ENCODE measurements around the gene VILL.

Gene VILL

DNA sequence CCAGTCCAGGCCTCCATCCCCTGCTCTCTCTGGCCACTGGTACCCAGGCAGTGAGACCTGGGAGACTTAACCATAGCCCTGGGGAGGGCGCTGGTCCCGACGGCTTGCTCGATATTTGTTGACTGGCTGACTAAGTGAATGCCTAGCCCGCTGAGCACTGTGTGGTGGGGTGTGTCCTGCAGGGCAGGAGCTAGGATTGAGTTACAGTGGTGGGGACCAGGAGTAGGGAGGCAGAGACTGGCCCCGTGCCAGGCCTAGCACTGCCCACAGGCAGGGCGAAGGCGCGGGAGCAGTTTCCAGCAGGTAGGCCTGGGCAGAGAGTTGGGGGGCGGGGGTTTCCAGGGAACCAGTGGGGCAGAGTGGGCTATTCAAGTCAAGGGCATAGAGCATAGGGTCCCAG lies at the start of gene VILL:
VILL (plus strand) TSS at position 260 of the 400 bp plus-strand sequence. CDS start 2,887 bp downstream, outside the sequence.
- Mint-ChIP-seq H3K36me3 (ENCODE audit: low read depth) (peaks cover 6% of the 10 kb centered on the region), H3K9me3 (no peaks in the 10 kb centered on the region), H3K4me3 (no peak within 1 kb of the TSS), H3K27ac (no peak within 1 kb of the TSS), H3K27me3 (no peaks in the 10 kb centered on the region), H3K4me1 (peaks cover 22% of the 10 kb centered on the region)
- ATAC-seq (no peak), DNase-seq (no peak)

GRCh38 chr3:37941608-37942508 lies 48.7 kb upstream of the VILL start:
- Mint-ChIP-seq H3K27me3 (peaks cover 2% of the 10 kb centered on the region), H3K4me1 (no peaks in the 10 kb centered on the region), H3K36me3 (ENCODE audit: low read depth) (no peaks in the 10 kb centered on the region), H3K9me3 (no peaks in the 10 kb centered on the region), H3K4me3 (no peak overlapping the region), H3K27ac (no peak overlapping the region)
- ATAC-seq (no peak), DNase-seq (no peak)

DNA sequence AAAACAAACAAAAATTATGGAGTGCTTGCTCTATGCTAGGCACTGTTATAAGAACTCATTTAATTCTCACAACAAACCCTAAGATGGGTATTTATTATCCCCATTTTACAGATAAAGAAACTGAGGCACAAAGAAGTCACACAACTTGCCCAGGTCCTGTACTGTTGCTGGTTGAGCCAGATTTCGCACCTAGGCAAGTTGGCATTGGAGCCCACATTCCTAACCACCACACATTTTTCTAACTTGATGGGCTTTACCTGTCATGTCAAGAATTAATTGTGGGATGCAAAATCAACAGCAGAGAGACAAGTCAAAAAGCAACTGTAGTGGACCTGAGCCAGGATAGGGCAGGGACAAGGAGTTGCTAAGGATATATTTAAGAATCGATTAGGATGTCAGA lies 47.9 kb upstream of the VILL start:
- Mint-ChIP-seq H3K4me3 (no peak overlapping the region), H3K27ac (no peak overlapping the region), H3K36me3 (ENCODE audit: low read depth) (no peaks in the 10 kb centered on the region), H3K4me1 (no peaks in the 10 kb centered on the region), H3K27me3 (peaks cover 2% of the 10 kb centered on the region), H3K9me3 (no peaks in the 10 kb centered on the region)
- DNase-seq, result no peak
- no peak for ATAC-seq

- no peaks in the 10 kb centered on the region for H3K4me1 Mint-ChIP-seq
- no peak for ATAC-seq
- H3K36me3 Mint-ChIP-seq (ENCODE audit: low read depth), result no peaks in the 10 kb centered on the region
- H3K27ac Mint-ChIP-seq, result no peak overlapping the region
- H3K27me3 Mint-ChIP-seq, result peaks cover 2% of the 10 kb centered on the region
- H3K4me3 Mint-ChIP-seq, result no peak overlapping the region
- no peaks in the 10 kb centered on the region for H3K9me3 Mint-ChIP-seq
- no peak for DNase-seq
These were observed 47.5 kb upstream of the VILL start for GRCh38 chr3:37943126-37943525.

DNA sequence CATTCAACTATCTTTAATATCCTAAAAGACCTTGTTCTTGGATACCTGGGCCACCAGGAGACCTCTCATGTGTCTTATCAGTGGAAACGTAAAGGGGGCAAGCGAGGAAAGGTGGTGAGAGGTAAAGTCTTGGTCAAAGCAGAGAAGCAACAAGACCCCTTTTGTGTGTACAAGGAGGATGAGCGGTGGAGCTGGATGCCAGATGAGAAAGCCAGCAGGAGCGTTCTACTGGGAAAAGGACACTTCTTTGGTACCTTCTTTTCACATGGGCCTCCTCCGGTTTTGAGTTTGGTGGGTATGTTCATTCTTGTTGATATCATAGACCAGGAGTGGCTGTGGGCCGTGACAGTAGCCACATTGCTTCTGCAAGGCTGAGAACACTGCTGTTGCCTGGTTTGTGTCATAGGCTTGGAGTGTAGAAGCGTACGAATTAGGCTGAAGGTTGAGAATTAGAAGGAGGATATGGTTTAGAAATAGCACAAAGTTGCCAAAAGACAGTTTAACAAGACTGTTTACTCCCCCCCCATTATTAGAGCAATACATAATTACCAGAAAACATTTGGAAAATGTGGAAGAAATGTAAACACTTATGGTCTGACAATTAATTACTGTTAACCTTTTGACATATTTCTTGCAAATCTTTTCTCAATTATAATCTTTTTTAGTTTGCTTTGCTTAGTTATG lies 46.8 kb upstream of the VILL start:
- DNase-seq (no peak), ATAC-seq (no peak)
- H3K27me3 Mint-ChIP-seq, result peaks cover under 1% of the 10 kb centered on the region
- H3K4me1 Mint-ChIP-seq, result no peaks in the 10 kb centered on the region
- H3K27ac Mint-ChIP-seq, result no peak overlapping the region
- no peaks in the 10 kb centered on the region for H3K36me3 Mint-ChIP-seq (ENCODE audit: low read depth)
- no peaks in the 10 kb centered on the region for H3K9me3 Mint-ChIP-seq
- no peak overlapping the region for H3K4me3 Mint-ChIP-seq

GRCh38 chr3:37944391-37944842 lies 46.2 kb upstream of the VILL start:
- Mint-ChIP-seq H3K4me1 (no peaks in the 10 kb centered on the region), H3K9me3 (no peaks in the 10 kb centered on the region), H3K27me3 (no peaks in the 10 kb centered on the region), H3K4me3 (no peak overlapping the region), H3K27ac (no peak overlapping the region), H3K36me3 (ENCODE audit: low read depth) (no peaks in the 10 kb centered on the region)
- DNase-seq (no peak), ATAC-seq (no peak)

- H3K27ac Mint-ChIP-seq, result no peak overlapping the region
- ATAC-seq, result no peak
- H3K27me3 Mint-ChIP-seq, result no peaks in the 10 kb centered on the region
- no peaks in the 10 kb centered on the region for H3K9me3 Mint-ChIP-seq
- no peaks in the 10 kb centered on the region for H3K4me1 Mint-ChIP-seq
- H3K4me3 Mint-ChIP-seq, result no peak overlapping the region
- H3K36me3 Mint-ChIP-seq (ENCODE audit: low read depth), result no peaks in the 10 kb centered on the region
- DNase-seq, result no peak
These were observed 45.3 kb upstream of the VILL start for GRCh38 chr3:37945156-37945806.

- H3K27ac Mint-ChIP-seq, result no peak overlapping the region
- no peaks in the 10 kb centered on the region for H3K9me3 Mint-ChIP-seq
- no peak for DNase-seq
- no peak overlapping the region for H3K4me3 Mint-ChIP-seq
- no peaks in the 10 kb centered on the region for H3K27me3 Mint-ChIP-seq
- ATAC-seq, result no peak
- H3K4me1 Mint-ChIP-seq, result no peaks in the 10 kb centered on the region
- H3K36me3 Mint-ChIP-seq (ENCODE audit: low read depth), result no peaks in the 10 kb centered on the region
These were observed 44.6 kb upstream of the VILL start for GRCh38 chr3:37945807-37946530.

DNA sequence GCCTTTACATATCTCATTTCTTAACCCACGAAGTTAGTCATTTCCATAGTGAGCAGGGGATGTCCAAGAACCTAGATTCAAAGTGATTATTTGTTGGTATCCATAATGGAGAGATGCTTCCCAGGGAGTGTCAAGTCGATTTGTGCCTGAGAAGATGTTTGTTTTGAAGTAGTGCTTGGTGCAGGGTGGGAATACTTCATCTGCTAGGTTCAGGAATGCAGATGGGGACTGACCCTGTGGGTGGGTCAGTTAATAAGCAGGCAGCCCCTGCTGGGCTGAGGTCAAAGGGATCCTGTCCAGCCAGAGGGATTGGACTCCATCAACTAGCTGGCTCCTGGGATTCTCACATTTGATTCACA lies 44.1 kb upstream of the VILL start:
- Mint-ChIP-seq H3K4me3 (no peak overlapping the region), H3K9me3 (no peaks in the 10 kb centered on the region), H3K36me3 (ENCODE audit: low read depth) (no peaks in the 10 kb centered on the region), H3K4me1 (no peaks in the 10 kb centered on the region), H3K27me3 (no peaks in the 10 kb centered on the region), H3K27ac (no peak overlapping the region)
- DNase-seq (no peak), ATAC-seq (no peak)

DNA sequence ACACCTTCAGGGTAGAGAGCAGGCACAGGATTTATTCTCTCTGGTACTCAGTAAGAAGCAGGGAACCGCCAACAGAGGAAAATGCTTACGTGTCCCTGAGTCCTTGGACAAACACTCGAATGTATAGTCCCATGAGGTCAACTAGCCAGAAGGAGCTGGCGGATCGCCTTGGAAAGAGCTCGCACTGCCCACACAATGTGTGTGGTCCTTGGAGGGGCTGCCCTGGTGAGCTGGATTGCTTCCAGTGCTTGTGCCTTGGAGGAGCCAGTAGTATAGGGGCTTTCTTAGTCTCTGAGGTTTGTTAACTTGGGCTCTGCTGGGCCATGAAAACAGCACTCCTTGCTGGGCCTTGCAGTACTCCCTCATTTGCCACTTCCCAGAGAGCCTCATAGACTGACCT lies 40.7 kb upstream of the VILL start:
- DNase-seq (no peak), ATAC-seq (no peak)
- Mint-ChIP-seq H3K27ac (no peak overlapping the region), H3K36me3 (ENCODE audit: low read depth) (no peaks in the 10 kb centered on the region), H3K9me3 (peaks cover 4% of the 10 kb centered on the region), H3K27me3 (no peaks in the 10 kb centered on the region), H3K4me3 (no peak overlapping the region), H3K4me1 (peaks cover 1% of the 10 kb centered on the region)

DNA sequence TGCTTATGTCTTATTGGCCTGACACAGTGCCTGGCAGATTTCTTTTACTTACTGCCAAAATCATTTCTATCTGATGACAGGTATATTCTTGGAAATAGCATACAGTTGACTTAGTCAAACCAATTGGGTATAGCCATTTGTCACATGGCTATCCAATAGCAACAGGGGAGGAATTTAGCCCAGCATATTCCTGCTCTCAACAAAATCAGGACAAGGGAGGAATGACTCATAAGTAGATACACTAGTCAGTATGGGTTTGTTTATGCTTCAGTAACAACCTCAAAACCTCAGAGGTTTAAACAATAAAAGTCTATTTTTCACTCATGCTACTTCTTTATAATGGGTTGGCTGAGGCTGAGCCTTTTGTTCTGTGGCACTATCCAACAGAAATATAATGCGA lies 38.0 kb upstream of the VILL start:
- ATAC-seq (no peak), DNase-seq (no peak)
- H3K27me3 Mint-ChIP-seq, result no peaks in the 10 kb centered on the region
- peaks cover 18% of the 10 kb centered on the region for H3K4me1 Mint-ChIP-seq
- no peak overlapping the region for H3K27ac Mint-ChIP-seq
- no peaks in the 10 kb centered on the region for H3K36me3 Mint-ChIP-seq (ENCODE audit: low read depth)
- peaks cover 4% of the 10 kb centered on the region for H3K9me3 Mint-ChIP-seq
- no peak overlapping the region for H3K4me3 Mint-ChIP-seq

- Mint-ChIP-seq H3K36me3 (ENCODE audit: low read depth) (no peaks in the 10 kb centered on the region), H3K4me3 (no peak overlapping the region), H3K27me3 (no peaks in the 10 kb centered on the region), H3K4me1 (peaks cover 22% of the 10 kb centered on the region), H3K27ac (no peak overlapping the region), H3K9me3 (peaks cover 4% of the 10 kb centered on the region)
- ATAC-seq, result no peak
- DNase-seq, result no peak
These were observed 37.4 kb upstream of the VILL start for GRCh38 chr3:37953226-37953625.

- no peak for ATAC-seq
- DNase-seq, result no peak
- Mint-ChIP-seq H3K27ac (no peak overlapping the region), H3K36me3 (ENCODE audit: low read depth) (no peaks in the 10 kb centered on the region), H3K4me3 (no peak overlapping the region), H3K4me1 (peaks cover 22% of the 10 kb centered on the region), H3K27me3 (no peaks in the 10 kb centered on the region), H3K9me3 (peaks cover 4% of the 10 kb centered on the region)
These were observed 36.7 kb upstream of the VILL start for GRCh38 chr3:37953707-37954394.

GRCh38 chr3:37954881-37955280 lies 35.7 kb upstream of the VILL start:
- H3K36me3 Mint-ChIP-seq (ENCODE audit: low read depth), result no peaks in the 10 kb centered on the region
- H3K4me1 Mint-ChIP-seq, result peaks cover 22% of the 10 kb centered on the region
- H3K9me3 Mint-ChIP-seq, result peaks cover 4% of the 10 kb centered on the region
- H3K4me3 Mint-ChIP-seq, result no peak overlapping the region
- ATAC-seq, result no peak
- no peak for DNase-seq
- H3K27me3 Mint-ChIP-seq, result no peaks in the 10 kb centered on the region
- H3K27ac Mint-ChIP-seq, result no peak overlapping the region
